Stimulated activated CD8-positive, alpha-beta memory T cell treated with anti-CD3 and anti-CD28 coated beads, Interleukin-12 subunit alpha, Interleukin-12 subunit beta, amount 100 ng/mL, for 24 hours (primary cell): ENCODE measurements around the gene PATE1.
"Not testable (repeated sequence)": the region's sequence is repeated elsewhere in the genome, so short reads cannot be mapped to it uniquely, and the experiment has no call there.

Experiments
- DNase-seq: peaks from one replicate; pipeline ENCODE4 v3.0.0-alpha.2; 2020; ENCODE audit errors: extremely low read depth

Gene PATE1, protein sequence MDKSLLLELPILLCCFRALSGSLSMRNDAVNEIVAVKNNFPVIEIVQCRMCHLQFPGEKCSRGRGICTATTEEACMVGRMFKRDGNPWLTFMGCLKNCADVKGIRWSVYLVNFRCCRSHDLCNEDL

DNA sequence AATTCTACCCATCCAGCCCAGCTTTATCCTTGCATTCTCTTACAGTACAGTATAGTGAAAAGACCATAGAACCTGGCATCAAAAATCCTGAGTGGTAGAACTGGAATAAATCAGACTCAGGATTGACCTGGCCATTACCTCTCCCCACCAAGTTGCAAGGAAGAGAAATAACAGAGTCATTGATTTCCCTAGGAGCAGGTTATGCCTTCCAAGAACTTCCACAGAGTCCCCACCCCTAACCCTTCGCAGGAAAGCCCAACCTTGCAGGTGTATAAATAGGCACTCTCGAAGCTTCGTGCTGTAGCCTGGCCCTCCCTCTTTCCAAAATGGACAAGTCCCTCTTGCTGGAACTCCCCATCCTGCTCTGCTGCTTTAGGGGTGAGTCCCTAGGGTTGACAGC, at the start of gene PATE1:
TSS of gene PATE1 (plus strand) at position 301 of the 400 bp plus-strand sequence. CDS start at position 327, 26 bp downstream.
- DNase-seq, result no peak

DNA sequence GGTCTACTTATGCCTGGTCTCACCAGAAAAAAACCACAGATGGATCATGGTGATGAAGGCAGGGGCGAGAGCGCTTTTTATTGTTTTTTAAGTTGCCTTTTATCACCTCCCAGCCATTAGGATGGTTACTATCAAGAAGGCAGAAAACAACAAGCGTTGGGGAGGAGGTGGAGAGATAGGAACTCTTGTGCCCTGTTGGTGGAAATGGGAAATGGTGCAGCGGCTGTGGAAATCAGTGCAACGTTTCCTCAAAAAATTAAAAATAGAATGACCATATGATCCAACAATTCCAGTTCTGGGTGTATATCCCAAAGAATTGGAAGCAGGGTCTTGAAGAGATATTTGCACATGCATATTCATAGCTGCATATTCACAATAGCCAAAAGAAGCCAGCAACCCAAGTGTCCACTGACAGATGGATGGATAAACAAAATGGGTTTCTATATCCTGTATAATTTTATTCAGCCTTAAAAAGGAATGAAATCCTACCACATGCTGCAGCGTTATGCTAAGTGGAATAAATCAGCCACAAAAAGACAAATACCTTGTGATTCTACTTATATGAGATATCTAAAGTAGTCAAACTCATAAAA, 45.0 kb upstream of the PATE1 start:
- DNase-seq, result no peak

DNA sequence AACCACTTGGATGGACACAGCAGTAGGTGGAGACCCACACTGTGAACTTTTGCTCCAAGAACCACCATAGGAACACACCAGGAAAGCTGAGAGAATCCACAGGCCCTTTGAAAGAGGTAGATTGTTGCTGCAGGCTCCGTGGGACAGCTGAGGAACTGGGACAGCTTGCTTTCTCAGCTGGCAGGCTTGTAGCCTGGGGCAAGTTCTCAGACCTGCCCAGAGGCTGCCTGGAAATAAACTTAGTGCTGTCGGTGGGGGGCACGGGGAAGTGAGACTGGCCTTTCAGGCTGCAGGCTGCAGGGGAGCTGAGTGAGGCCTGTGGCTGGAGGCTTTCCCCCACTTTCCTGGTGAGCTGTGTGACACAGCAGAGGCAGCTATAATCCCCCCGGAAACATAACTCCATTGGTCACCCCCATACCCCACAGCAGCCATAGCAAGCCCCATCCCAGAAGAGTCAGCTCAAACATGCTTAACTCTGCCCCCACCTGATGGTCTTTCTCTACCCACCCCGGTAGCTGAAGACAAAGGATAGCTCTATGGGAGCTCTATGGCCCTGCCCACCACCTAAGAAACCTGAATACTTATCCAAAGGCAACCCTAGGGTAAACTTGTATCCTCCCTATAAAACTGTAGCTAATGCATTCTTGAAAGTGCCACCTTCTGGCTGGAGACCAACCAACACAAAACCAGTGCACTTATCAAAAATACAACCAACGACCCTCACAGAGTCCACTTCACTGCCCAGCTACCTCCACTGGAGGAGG, 44.0 kb upstream of the PATE1 start:
- no peak for DNase-seq

DNA sequence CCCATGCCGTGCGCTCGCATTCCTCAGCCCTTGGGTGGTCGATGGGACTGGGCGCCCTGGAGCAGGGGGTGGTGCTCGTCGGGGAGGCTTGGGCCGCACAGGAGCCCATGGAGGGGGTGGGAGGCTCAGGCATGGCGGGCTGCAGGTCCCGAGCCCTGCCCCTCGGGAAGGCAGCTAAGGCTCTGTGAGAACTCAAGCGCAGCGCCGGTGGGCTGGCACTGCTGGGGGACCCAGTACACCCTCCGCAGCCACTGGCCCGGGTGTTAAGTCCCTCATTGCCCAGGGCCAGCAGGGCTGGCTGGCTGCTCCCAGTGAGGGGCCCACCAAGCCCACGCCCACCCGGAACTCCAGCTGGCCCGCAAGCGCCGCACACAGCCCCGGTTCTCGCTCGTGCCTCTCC, 41.4 kb upstream of the PATE1 start:
- DNase-seq, result not testable (repeated sequence)

DNA sequence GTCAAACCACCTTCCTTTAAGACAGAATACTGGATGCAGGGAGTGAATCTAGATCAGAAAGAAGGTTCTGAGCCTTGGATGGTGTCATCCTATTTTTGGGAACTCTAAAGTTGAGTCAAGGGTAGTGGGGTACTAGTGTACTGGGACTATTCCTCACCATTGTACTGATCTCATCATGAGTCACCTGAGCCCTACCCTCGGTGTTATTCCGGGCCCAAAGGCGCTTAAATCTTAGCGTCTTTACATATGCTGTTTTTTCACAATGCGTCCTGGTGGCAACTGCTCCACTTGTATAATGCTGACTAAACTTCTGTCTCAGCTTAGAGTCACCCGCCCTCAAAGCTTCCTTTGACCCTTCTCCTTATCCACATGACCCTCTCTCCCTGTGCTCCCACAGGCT, 25.3 kb upstream of the PATE1 start:
- no peak for DNase-seq

DNA sequence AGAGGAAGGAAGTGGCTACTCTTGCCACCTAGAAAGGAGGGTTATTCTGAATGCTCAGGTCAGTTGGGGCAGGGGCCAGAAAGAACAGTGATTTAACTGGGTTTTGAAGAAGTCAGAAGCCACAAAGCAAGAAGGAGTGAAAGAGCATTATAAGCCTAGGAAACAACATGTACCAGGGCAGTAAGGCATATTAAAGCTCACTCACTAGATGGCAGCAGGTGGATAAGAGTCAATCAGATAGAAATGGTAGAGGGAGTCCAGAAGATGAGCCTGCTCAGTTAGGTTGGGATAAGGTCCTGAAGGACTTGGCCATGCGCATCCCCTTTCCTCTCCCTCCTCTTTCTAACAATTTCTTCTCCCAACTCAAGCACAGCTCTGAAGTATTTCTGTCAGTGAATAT, 22.0 kb upstream of the PATE1 start:
- DNase-seq, result no peak

DNA sequence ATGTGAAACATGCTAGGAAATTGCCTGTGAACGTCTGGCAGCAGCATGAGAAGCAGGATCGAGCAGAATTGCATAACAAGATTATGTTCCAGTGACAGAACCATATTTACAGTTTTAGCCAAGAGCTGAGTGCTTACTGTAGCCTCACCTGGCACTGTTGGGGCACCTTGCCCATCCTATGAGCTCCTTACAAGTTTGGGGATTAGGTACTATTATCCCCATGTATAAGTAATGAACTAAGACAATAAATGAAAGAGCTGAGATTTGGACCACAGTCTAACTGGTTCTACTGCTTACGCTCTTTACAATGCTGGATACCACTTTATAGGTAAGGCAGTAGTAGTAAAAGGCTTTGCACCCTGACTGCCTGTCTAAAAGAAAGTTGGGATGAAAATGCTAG, 17.1 kb upstream of the PATE1 start:
- no peak for DNase-seq

DNA sequence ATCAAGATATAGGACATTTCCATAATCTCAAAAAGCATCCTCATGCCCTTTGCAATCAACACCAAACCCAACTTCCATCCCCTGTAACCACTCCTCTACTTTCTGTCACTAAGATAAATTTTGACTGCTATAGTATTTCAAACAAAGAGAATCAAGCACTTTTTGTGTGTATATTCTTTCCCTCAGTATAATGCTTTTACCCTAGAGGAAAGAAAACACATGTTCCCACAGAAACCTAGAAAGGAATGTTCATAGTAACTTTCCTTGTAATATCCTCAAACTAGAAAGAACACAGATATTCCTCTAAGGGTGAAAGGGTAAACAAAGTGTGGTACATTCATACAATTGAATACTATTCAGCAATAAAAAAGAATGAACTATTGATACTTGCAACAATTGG, 5.5 kb upstream of the PATE1 start:
- no peak for DNase-seq

DNA sequence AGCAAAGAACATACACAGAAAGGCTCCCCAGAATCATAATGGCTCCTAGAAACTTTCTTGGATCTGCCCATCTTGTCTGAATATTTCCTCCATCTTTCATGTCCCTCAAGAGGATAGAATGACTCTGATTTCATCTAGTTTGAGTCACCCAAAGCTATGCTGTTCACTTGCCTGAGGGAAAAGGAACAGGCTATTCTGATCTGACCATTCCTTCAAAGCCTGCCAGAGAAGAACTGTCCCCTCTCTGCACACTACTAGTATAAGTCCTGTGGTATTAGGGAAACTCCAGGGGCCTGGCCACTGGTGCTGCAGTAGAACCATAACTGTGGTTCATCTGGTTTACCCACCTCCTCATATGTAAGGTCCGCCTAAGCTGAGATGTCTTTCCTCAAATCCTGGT, 2.4 kb upstream of the PATE1 start:
- DNase-seq, result no peak

DNA sequence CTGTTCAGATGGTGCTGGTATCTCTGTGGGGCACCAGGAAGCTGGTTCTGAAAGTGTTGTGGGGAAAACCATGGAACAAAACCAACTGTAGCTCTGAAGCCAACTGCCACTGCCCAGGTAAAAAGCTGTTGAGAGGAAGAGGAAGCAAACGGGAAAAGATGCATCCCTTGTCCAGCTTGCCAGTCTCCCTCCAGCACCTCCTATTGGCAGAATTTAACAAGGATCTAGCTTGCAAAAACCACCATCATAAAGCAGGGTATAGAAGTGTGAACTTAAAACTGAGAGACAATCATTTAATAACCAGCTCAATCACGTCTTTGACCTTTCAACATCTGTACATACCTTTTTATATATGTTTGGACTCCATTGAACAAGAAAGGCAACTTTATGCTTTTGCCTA, 4.5 kb downstream of the PATE1 start:
- no peak for DNase-seq

DNA sequence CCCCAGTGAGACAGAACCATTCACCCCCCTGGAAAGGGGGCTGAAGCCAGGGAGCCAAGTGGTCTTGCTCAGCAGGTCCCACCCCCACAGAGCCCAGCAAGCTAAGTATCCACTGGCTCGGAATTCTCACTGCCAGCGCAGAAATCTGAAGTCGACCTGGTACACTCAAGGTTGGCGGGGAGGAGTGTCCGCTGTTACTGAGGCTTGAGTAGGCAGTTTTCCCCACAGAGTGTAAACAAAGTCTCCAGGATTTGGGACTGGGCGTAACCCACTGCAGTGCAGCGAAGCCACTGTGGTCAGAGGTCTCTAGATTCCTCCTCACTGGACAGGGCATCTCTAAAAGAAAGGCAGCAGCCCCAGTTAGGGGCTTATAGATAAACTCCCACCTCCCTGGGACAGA, 10.0 kb downstream of the PATE1 start:
- DNase-seq, result no peak

DNA sequence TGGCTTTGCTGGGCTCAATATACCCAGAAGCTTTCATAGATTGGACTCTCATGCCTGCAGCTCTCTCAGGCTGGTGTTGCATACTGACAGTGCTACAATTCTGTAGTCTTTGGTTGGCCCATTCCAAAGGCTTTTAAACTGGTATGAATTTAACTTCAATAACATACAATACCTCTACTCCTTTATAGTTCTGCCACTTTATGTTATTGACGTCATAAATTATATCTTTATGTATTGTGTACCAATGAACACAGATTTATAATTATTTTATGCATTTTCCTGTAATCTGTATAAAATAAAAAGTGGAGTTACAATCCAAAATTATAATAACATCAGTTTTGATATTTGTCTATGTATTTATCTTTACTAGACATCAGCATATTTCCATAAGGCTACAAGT, 16.4 kb downstream of the PATE1 start:
- DNase-seq, result no peak

DNA sequence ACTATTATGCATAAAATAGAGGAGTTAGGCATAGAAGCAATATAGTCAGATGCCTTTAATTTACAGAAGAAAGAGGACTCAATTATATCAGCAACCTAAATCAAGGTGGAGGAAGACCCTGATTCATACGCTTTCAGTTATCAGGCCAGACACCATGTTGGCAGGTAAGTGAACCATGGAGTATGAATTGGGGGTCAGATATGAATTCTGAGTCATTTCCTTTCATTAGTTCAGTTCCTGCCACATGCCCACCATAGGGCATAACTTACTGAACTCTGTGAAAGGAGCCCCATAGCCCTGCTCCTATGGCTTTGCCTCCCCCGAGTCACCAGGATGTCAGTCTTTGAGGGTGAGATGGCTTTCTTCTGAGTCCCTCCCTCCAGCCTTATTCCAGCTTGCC, 17.4 kb downstream of the PATE1 start:
- no peak for DNase-seq

DNA sequence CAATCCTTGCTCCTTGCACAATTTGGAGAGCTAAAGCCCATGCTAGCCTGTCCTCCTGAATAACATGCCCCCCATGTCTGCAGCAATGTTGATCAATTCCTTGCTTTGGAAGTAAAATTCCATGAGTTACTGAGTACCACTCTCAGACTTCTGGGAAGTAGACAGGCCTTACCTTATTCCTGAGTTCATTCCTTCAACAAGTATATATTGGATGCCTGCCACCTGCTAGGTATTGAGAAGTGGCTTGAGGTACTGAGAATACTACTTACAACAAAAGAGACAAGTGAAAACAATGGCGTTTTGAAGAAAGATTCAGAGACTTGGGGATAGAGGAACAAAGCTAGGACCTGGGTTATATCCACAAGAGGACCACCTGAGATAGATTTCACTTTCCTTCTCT, 20.2 kb downstream of the PATE1 start:
- no peak for DNase-seq

DNA sequence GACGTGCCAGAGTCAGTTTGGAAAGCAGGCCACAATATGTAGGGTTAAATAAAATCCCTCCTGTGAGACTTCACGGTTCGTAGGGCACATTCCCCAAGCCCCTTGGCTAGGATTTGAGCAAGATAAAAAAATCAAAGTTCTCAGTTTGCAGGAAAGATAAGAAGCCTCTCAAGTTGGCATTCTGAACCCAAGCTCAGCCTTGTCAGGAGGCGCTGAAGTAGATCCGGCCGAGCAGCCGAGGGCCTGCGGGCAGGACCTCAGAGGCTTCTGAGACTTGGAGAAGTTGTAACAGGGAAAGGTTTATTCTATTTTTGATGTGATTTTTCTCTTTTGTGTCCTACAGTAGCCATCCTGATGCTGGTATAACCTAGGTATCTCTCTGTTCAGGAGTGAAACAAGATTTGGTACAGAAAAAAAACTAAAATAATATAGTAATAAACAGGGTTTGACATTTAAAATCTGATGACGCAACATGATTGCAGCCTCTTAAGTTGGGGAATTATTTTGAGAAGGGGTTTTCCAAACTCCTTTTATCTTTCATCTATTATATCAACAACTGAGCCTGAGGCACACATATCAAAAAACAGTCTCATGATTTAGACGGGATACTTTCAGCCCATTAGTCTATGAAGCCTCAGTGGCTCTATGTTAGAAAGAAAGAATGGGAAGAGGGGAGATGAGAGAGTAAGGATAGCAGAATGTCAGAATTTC, 22.4 kb downstream of the PATE1 start:
- DNase-seq, result no peak

DNA sequence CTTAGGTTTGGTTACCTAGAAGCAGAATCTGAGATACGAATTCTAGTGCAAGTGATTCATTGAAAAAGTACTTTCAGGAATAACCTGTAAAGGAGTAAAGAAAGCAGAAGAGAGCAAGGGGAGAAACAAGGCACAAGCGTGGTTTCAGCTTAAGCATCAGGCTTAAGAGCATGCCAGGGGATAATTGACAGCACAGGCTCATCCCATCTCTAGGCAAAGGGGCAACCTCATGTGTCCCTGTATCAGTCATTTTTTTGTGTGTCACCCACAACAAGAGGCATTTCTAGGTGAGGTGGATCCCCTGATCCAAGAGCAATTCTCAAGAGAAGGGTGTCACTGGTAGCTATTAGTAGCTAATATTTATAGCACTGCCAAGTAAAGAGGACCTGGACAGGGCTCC, 24.5 kb downstream of the PATE1 start:
- no peak for DNase-seq

DNA sequence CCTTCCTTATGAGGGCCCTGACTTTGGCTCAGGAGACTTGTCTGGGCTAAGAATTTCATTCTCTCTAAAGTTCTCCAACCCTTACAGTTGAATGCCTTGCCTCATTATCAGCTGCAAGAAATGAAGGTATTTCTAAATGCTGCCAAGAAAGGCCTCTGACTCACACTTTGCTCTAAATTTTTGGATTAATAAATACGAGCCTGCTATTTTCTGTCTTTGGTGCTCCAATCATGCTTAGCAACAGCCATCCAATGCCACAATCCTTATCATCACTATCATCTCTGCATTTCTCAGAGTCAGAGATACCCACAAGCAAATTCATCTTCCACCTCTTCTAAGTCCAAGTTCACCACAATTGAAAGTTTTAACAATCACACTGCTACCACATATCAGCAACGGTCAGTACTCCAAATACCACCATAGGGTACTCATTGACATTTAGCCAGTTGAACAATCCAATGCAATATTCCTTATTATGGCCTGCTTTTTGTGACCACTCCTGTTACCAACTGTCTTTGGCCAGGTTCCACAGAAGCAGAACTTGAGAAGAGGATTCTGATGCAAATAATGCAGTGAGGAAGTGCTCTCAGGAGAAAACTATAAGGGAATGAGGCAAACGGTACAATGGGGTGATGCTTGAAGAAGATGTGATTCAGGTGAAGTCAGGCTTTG, 26.9 kb downstream of the PATE1 start:
- no peak for DNase-seq

DNA sequence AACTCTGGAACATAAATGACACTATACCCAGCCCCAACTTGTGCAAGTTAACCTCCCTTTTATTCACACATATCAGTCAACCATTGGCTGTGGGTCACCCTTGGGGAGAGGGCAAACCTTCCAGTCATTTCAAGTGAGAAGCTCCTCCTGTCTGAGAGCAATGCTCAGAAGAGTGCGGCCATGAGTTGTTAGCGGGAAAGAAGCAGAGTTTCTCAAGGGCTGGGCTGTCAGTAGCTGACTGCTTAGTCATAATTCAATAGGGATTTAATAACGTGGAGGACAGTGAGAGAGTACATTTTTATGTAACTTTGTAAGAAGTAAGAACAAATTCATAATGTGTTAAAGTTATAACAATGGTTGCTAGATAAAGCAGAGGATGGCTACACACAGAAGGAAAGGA, 27.4 kb downstream of the PATE1 start:
- no peak for DNase-seq

DNA sequence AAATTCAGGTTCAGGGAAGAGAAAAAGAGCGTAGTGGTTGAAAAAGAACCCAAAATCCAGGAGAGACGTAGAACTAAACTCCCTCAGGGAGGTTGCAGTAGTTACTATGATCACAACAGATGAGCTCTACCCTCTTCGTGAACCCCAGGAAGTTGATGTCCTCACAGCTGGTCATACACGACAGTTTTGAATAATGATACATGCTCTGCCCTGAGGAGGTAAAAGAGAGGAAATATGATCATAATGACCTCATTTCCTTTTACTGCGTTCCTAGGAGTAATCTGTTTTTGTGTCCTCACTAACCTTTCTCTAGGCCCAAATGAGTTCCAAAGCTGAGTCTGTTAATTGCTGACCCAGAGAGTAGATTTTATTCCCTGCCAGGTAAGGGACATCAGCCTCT, 31.2 kb downstream of the PATE1 start:
- DNase-seq, result no peak

DNA sequence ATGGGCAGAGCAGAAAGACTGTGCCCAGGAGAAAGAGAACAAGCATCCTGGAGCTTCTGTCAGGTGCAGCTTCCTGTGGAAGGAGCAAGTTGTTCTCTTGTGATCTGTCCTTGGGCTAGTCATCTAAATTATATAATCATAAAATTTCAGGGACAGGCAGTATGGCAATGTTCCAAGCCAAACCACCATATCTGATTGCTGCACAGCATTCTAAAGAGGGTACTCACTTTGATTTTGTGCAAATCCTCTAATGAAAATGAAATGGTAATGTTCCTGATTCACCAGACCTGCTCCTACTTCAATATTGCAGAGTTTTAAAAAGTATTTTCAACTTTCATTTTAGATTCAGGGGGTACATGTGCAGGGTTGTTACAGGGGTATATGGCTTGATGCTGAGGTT, 32.6 kb downstream of the PATE1 start, which contains the start of gene PATE2:
TSS of gene PATE2 (minus strand) at position 101 of the 400 bp plus-strand sequence. CDS start at position 46, 55 bp downstream.
- no peak for DNase-seq

DNA sequence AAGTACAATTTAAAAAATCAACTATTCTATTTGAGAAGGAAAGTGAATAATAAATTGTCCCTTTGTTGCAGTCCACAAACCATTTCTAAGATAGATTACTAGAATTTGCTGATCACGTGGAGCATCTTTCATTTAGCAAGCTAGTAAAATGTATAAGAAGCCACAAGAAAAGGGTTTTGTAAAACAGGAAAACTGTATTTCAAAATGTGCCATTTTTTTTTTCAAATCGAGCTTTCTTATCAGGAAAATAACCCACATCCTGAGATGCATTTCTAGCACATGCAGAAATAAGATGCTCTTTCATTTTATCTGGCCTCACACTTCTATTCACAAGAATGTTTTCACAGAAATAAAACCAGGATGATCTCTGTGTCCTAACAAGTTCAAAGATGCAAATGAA, 38.6 kb downstream of the PATE1 start:
- DNase-seq, result no peak

DNA sequence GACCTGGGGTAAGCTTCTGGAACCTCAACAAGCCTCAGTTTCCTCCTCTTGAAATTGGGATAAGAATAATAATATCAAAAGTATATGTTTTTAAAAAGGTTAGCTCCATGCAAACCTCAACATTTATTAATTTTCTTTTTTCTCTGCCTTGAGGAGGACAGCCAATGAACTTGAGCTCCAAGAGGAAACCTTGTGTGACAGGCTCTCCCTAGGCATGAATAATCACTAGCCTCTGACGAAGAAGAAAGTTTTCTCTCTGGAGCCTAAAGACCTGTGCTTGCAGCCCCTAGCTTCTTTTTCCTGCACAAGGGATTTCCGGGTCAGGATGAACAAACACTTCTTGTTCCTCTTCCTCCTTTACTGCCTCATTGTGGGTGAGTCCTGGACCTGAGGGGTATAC, 41.7 kb downstream of the PATE1 start, which contains the start of gene PATE3:
TSS of gene PATE3 (plus strand) at position 301 of the 400 bp plus-strand sequence. CDS start at position 326, 25 bp downstream.
- DNase-seq, result no peak
